Esophagus mucosa (tissue), 1 donor: Measurements from ENCODE around the gene PCBP1. TPM values are rescaled to one million over a fixed set of nuclear protein-coding genes. Genes with fewer than 3 reads are reported as not detected.

ENCODE experiments used
- ATAC-seq: fragments of 200-7000 bp; cut with Tn5 transposase; one replicate; pipeline ENCODE4 v1.9.1; 2020
- total RNA-seq: library from RNA; stranded (reverse); gene quantifications from one replicate; pipeline ENCODE4 v1.2.4, GENCODE V29; 2023
- donor health status: DM: yes; HTN: yes; CAD: no.

Gene PCBP1
- total RNA-seq, 1 donor from 2014 or later, result 214 TPM

DNA sequence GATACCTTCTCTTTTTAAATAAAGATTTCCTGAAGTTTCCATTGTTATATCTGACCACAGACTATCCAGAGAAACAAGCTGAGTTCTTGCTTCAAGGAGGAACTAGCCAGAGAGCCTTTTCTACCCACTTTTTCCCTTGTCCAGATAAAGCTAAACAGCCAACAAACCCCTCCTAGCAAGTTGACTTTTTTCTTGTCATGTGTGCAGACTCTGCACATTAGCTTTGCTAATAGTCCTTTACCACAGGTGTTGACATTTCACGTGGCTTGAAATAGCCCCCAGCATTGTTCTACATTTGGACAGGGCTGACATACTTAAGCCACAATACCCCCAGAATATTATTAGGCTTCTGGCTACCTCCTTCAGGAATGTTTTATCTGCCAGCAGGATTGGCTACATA is 40.7 kb downstream of the PCBP1 start:
- ATAC-seq, result no peak

DNA sequence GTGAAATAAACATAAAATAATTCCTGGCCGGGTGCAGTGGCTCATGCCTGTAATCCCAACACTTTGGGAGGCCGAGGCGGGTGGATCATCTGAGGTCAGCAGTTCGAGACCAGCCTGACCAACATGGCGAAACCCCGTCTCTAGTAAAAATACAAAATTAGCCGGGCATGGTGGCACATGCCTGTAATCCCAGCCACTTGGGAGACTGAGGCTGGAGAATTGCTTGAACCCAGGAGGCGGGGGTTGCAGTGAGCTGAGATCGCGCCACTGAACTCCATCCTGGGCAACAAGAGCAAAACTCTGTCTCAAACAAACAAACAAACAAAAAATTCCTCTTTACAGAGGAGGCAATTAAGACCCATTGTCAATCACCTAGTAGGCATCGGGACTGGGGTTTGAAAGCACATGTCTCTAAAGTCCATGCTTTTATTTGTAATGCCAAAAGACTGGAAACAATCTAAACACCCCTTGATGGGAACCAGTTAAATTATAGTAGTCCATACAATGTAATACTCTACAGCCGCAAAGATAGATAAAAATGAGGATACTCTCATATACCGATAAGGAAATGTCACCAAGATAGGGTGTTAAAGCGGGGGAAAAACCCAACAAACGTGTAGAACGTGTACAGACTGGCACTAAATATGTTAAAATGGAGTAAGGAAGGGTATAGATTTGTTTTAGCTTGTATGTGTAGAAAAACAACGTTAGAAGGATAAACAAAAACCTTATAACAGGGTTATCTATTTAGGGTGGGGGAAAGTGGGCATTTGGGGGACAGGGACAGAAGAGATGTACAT is 44.3 kb downstream of the PCBP1 start:
- ATAC-seq, result peak; percentile 8

DNA sequence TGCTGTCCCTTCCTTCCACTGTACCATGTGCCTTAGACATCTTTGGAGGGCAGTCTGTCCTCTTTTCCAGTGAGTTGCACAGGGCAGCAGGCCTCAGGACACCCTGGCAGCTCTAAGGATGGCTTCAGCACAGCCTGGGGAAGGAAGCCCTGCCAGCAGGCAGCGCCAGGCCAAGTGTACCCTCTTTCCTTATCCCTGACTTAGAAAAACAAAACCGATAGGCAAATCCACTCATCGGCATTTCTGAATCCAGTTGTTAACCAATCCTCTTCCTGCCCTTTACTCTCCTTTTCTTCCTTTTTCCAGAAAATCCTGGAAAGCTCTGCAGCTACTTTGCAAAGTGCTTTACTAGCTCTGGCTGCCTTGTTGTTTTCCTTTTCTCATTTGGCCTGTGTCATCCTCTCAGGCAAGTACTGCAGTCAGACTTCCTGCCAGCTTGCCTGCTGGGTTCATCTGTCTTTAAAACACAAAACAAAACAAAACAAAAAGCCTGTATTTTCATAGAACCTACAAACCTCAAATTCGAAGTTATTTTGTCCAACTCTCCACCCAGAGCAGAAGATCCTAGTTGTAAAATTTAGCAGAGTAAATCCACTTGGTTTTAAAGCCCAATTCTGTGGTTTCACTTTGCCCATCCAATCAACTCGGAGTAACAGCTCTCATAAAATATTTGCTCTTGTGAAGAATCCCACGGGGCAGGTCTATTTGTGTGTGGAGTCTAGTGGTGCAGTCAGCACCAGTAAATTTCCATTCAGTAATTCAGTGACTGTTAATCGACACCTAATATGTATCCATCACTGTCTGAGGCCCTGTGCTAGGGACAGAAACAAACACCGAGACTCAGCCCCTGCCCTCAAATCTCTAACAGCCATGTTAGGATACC is 45.2 kb downstream of the PCBP1 start:
- ATAC-seq, result peak; percentile 40

DNA sequence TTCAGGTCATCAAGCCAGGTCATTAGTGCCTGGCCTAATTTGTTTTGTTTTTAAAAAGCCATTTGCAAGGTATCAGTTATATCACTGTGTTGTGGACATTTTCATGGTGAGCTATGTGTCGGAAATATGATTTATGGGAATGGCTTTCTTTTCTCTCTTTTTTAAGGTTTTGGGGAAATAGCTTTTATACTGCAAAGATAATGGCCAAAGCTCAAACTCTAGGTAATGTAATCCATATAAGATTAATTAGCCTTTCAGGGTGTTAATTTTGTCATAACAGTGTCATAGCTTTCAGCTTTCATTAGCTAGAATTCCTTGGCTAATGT is 45.8 kb downstream of the PCBP1 start:
- no peak for ATAC-seq

DNA sequence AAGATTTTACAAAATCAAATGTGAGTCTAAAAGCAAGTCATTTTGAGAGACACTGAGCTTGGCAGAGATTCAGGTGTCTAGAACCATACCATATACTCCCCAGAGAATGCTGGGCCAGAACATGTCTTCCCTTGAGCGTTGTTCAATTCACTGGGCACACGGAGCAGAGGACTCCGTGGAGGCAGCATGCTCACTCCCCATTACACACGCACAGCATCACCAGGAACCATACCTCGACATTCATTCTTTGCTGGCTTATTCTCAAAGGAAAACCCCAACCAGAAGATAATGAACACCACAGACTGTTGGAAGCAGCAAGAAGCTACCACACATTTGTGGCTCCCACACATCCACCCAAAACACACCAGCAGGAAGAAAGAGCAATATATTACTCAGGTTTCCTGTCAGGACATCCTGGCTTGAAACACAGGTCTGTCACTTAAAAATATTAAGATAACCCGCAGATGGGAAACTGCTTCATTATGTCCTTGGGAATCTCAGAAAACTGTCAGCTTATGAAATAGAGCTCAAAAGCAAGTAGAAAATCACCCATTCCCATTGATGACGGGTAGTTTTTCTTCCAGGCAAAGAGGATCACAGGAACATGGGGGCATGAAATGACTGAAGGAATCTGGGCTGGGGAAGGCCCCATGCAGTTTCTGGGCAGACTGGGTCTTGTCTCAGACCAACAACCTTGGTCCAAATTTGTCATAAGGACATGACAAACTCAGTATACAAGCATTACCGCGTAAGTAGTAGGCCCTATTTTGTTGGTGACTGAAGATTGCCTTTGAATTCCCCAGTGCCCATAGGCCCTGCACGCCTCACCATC is 46.4 kb downstream of the PCBP1 start:
- ATAC-seq, result no peak

DNA sequence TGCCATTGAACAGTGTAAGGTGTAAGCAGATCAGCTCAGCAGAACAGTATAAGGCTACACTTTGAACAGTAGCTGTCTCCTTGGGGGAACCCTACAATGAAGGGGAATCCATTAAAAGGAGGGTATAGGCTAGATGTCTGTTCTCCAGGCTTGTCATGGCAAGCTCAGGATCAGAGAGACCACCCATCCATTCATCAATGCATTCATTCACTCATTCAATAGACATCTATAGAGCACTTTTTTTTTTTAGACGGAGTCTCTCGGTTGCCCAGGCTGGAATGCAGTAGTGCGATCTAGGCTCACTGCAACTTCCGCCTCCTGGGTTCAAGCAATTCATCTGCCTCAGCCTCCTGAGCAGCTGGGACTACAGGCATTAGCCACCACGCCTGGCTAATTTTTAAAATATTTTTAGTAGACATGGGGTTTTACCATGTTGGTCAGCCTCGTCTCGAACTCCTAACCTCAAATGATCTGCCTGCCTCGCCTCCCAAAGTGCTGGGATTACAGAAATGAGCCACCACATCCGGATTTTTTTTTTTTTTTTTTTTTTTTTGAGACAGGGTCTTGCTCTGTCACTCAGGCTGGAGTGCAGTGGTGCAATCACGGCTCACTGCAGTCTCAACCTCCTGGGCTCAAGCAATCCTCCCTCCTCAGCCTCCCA is 47.2 kb downstream of the PCBP1 start:
- ATAC-seq, result peak; percentile 11

Other genes starting within 250 kb of the PCBP1 start
- gene SNRNP27, start 193.5 kb upstream of the PCBP1 start, total RNA-seq, result 14.7 TPM
- 155 TPM for gene MXD1, start 172.4 kb upstream of the PCBP1 start, total RNA-seq
- gene ASPRV1, start 125.8 kb upstream of the PCBP1 start, total RNA-seq, result 0.16 TPM
- 4.9 TPM for gene C2orf42, start 103.5 kb downstream of the PCBP1 start, total RNA-seq
- gene TIA1, start 161.2 kb downstream of the PCBP1 start, total RNA-seq, result 45.8 TPM
- 63.1 TPM for gene PCYOX1, start 170.7 kb downstream of the PCBP1 start, total RNA-seq
- 172 TPM for gene SNRPG, start 206.3 kb downstream of the PCBP1 start, total RNA-seq
- gene FAM136A, start 214.6 kb downstream of the PCBP1 start, total RNA-seq, result 26.0 TPM